GM18873 (cell line): ENCODE results near the gene ANKS1B.
A peak's percentile ranks its signal among the peaks of the same experiment; 100 is the strongest.
"Not testable (repeated sequence)": the region's sequence is repeated elsewhere in the genome, so short reads cannot be mapped to it uniquely, and the experiment has no call there.

ENCODE experiments used
- ATAC-seq: cut with Tn5 transposase; IDR thresholded peaks from one replicate; pipeline ENCODE4 v1.9.1; 2021; ENCODE audit warnings: mild to moderate bottlenecking, moderate library complexity, moderate number of reproducible peaks; ENCODE audit not compliant: unreplicated experiment, low FRiP score

Gene ANKS1B

DNA sequence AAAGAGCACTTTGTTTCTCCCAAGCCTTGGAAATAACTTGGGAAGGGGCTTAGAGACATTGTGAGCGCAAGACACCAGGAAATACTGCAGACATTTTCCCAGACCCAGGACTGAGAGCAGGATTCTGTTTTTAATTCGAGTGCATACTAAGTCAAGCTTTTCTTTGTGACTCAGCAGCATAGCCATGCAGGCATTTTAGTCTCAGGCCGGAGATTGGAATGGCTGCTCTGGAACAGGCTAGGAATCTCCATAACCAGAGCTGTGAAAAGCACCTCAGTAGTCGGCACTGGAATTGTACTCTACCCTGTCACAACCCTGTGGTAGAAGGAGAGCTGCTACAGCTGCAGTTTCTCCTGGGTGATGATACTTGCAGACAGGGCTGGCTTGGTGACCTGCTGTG lies 366.1 kb downstream of the ANKS1B start:
- ATAC-seq: no peak

DNA sequence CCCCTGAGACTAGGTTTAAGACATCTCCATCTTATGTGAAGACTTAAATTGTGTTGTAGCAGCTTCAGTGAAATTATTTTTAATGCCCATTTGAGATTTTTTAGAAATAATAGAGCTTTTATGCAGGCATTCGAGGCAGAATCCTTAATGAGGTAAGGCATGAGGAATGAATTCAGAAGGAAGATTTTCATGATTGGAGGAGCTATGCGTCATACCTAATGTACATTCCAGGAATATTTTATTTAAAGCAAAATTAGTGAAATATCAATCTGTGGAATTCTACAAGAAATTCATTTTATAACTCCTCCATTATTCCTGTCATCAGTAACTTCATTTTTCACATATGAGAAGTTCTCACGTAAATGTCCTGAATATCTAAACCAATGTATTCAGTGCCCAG lies 373.1 kb downstream of the ANKS1B start:
- no peak for ATAC-seq

DNA sequence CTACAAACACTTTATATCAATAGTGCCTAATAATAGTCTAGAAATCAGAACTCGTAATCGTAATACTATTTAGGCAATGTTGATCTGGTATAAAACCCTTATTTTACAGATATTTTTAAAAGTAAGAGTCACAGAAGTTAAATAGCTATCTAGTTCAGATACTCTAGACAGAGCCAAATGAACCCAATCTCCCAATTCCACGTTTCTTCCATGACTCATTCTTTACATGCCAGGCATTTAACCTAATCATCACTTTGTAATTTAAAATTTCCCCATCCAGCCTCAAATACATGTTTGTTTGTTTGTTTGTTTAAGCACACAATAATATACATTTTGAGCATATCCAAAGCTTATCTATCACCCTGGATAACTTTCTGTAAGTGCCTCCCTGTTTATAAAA lies 373.6 kb downstream of the ANKS1B start:
- no peak for ATAC-seq

DNA sequence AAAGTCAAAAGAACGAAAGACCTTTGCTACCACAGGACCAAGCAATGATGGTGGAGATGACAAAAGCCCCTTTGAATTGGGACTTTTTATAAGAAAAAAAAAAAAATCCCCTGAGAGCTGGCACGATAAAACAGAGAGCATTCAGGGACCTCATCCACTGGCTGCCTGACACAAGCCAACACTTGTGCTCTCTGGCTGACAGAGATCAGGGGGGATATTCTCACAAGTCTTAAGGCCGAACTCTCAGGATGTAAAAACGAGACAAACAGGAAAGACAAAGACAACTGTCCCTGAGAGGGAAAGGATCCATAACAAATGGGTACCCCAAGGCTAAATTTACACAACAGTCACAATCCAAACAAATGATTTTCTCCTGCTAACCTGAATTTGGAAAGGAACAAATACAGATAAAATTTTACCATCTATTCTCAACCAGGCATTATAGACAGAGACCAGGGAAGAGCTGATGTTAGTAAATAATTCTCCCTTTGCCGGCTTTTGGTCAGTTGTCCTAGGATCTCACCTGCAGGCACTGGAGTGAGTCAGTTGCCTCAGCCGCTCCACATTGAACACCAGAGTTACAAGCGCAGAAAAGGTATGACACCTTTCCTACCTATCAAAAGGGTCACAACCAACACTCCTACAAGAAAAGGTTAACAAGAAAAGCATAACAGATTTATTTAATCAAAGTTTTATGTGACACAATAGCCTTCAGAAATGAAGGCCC lies 375.1 kb downstream of the ANKS1B start:
- no peak for ATAC-seq

DNA sequence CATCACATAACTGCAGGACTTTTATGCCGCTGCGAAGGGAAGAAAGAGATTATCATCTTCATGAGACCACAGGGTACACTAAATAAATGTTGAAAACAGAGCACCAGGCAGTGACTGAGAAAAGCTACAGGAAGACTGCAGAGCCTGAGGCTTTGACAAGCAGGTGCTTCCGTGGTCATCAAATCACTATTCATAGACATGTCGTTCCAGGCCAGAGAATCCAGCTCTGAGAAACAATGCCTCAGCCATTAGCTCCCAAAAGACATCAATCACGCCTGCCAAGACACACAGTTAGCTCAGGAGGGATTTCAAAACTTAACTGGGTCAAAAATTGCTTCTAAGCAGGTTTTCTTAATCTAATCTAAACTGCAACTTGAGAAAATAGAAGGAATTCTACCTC lies 384.3 kb downstream of the ANKS1B start:
- ATAC-seq: peak; percentile 92

DNA sequence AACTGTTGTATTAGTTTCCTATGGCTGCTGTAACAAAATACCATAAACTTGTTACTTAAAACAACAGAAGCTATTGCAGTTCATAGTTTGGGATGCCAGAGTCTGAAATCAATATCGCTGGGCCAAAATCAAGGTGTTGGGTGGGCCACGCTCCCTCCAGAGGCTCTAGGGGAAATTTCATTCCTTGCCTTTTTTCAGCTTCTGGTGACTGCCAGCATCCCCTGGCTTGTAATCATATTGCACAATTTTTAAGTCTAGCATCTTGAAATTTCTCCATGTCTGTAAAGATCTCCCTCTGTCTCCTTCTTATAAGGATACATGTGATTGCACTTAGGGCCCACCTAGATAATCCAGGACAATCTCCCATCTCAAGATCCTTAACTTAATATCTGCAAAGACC lies 386.0 kb downstream of the ANKS1B start:
- no peak for ATAC-seq

DNA sequence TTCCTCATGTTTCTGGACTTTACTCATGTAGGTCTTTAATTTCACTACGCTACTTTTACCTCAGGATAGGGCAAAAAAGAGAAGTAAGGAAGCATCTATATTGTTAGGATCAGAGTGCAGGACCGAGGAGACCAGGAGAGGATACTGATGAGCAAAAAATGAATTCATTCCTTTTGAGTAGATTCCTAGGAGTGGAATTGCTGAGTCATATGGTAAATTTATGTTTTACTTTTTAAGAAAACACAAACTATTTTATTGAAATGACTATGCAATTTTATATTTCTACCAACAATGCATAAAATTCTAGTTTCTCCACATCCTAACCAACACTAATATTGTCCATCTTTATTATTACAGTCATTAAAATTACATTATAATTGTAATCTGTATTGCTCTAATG lies 388.0 kb downstream of the ANKS1B start:
- no peak for ATAC-seq

DNA sequence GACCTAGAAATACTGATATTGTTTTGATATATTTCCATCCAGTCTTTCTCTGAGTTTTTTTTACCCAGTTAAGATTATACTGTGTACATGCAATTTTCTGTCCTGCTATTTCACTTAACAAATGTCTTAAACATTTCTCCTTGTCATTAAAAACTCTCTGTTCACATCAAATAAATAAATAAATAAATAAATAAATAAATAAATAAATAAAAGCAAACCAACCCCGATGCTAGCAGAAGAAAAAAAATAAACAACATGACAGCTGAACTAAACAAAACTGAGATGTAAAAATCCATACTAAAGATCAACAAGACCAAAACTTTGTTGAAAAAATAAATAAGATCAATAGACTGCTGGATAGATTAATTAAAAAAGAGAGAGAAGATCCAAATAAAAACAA lies 407.6 kb downstream of the ANKS1B start:
- not testable (repeated sequence) for ATAC-seq

DNA sequence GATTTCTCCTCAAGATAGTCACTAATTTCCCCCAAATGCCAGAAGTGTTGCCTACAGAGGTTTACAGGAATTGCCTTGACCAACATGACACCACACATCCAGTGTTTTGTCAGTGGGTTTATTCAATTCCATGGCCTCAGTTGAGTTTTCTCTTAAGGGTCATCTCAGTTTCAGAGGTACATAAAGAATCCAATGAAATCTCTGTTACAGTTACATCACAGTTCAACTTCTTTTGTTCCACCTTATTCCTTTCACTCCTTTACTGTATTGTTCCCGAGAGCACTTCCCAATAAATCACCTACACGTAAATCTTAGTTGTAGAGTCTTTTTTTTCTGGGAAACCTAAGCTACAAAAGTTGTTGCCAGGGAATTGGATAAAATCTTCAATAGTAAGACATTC lies 410.8 kb downstream of the ANKS1B start:
- ATAC-seq: no peak

DNA sequence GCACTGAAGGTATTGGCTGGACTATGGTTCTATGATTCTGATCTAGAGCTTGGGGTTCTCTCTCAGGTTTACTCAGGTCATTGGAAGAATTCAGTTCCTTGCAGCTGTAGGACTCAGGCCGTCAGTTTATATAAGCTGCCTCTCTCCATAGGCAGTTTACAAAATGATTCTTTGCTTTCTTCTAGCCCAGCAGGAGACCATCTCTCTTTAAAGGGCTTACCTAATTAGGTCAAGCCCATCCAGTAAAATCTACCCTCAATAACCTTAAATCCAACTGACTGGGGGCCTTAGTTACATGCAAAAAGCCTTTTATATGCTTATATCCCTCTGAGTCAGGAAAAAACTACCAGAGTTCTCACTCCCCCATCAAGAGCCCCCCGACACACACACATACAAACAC lies 417.7 kb downstream of the ANKS1B start:
- no peak for ATAC-seq

DNA sequence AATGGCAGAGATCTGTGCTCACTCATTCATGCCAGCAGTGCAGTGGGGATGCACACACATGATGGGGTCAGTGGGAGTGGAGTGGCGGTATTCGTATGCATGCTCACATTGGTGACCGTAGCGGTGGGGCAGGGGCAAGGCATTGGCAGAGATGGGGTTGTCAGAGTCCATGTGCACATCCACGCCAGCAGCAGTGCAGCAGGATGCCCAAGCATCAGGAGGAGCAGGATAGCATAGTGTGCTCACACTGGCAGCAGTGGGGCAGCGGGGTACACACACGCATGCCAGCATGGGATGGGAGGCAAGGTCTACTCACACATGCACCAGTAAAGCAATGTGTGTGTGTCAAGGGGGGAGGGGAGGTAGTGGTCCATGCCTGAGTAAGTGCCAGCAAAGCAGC lies 426.6 kb downstream of the ANKS1B start:
- ATAC-seq: no peak

DNA sequence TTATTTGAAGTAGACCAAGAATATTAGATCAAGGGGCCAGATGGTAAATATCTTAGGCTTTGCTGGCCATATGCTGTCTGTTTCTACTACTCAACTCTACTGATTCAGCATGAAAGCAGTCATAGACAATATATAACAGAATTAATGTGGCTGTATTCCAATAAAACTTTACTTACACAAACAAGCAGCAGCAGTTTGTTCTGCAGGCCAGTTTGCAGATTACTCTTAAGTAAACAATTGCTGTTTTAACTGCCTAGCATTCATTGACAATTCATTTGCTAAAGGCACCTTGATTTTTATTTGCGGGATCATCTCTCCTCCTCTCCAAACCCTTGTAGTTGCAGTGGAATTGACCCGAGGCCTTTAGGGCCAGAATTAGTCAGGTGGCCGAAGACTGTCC lies 431.3 kb downstream of the ANKS1B start:
- no peak for ATAC-seq

DNA sequence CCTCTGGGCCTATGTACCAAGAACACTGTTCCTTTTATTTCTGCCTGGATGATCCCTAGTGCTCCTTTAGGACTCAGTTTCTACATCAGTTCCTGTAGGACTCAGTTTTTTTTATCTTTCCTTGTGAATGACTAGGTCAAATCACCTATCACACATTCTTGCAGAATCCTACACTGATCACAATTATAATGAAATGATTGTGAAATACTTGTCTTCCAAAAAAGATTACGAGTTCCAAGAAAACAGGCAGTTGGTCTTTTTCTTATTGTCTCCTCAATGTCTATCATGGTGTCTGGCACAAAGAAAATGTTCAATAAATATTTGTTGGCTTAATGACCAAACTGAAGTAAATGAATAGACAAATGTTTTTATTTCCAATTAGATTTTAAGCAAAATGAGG lies 432.7 kb downstream of the ANKS1B start:
- no peak for ATAC-seq

DNA sequence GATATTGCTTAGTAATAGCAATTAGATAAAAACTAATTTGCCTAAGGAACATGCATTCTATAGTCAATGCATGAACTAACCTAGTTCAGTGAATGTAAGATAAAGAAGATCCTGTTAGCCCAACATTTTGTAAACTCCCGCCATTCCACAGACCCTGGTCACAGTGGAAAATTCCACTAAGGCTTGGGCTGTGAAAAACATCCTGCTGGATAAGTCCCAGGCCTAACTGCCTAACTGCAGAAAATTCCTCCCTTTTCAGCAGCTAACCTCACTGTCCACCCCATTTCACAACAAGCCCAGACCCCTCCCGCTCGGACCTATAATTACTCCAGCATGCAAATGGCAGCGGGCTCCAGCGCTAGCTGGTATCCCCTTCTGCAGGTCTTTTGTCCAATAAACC lies 435.1 kb downstream of the ANKS1B start:
- no peak for ATAC-seq

DNA sequence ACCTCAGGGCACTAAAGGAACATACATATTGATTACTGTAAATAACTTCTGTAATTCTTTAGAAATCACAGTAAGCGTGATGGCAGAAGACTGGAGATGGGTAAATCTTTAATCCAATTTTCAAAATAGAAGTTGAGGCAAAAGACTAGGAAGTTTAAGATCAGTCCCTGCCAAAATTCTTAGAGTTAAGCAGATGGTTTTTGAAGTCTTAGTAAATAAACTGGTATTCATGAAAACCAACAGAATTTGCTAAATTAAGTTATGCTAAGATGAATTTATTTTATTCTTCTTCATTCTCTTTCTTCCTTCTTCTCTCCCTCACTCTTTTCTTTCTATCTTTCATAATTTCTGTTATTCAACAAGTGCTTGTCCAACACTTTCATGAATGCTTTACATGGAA lies 435.5 kb downstream of the ANKS1B start:
- ATAC-seq: no peak

DNA sequence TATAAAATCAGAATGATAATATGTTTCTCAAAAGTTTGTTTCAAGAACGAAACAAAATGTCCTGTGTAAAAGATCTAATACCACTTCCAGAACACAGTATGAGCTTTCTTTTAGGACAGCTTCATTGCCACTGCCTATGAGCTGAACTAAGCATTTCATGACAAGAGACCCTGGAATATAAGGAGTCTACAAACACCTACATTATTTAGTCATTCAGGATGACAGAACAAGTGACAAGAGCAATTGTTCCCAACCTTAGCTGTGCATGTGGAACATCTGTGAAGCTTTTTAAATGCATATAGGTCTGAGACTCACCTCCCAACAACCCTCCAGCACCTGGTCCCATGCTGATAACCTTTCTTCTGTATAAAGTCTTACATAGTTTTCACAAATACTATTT lies 440.3 kb downstream of the ANKS1B start:
- ATAC-seq: no peak

DNA sequence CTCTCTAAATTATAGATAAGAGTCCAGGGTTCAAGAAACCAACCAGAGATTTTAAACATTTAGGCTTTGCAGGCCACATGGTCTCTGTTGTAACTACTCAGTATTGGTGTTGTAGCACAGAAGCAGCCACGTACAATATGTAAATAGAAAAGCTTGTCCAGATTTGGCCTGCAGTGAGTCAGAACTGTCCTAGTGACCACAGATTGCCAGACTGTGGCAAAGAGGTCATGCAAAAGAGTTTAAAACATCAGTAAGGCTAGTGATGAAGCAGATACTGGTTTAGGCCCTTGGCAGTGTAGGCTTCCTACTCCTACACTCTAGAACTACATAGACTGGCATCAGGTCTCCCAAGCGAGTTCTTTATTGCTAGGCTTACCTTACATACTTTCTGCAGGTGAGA lies 454.8 kb downstream of the ANKS1B start:
- ATAC-seq: peak; percentile 99

DNA sequence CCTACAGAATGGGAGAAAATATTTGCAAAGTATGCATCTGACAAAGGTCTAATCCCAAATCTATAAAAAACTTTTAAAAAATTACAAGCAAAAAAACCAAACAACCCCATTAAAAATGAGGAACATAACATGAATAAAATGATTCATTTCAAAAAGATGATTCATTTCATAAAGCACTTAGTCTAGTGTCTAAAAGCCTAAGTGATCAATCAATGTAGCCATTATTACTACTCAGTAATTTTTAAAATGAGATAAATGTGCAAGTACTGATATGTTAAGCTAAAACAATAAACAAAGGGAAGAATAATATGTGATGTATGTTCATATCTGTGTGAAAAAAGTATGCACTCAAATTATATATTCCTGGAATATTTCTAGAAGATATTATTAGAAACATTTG lies 456.3 kb downstream of the ANKS1B start:
- ATAC-seq: no peak

DNA sequence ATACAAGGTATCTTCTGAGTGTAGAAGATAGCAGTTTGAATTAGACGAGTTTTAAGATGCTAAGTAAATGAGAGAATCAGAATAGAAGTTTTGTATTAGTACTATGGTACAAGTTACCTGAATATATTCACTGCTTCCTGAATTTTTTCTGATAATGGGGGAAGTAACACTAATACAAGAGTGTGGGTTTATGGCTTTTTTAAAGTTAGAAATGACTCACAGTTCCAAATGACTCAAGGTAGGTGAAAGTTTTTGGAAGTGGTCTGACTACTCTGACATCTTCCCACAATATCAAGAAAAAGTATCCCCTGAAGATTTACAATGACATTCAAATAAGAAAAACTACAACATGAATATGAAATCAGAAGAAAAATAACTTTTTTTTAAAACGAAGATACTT lies 460.9 kb downstream of the ANKS1B start:
- no peak for ATAC-seq

DNA sequence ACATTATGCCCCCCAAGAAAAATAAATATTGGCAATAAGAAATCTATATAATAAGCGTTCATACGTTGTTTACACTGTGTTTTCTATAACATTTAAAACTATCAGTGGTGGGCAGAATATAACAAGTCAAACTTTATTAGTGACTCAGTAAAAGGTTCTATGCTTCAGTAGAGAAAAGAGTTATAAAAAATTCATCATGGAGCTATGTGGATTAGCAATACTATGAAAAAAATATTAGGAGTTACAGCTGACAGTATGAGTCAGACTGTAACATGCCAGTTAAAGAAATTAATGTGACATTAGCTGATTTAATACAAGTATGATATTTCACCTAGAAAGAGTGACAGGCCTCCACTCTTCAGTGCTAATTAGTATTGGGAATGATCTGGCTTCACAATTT lies 462.3 kb downstream of the ANKS1B start:
- no peak for ATAC-seq

DNA sequence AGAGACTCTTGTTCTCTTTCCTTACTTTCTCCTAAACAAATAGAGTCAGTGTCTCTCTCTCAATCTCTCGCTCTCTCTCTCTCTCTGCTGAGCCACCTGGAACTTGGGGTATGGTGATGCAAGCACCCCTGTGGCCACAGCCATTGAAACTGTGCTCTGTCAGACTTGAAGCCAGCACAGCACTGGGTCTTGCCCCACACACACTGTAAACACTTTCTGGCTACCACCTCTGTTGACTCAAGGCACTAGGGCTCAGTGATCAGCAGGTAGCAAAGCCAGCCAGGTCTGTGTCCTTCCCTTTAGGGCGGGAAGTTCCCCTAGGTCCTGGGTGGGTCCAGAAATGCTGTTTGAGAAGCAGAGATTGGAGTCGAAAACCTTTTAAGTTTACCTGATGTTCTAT lies 463.1 kb downstream of the ANKS1B start:
- ATAC-seq: no peak

DNA sequence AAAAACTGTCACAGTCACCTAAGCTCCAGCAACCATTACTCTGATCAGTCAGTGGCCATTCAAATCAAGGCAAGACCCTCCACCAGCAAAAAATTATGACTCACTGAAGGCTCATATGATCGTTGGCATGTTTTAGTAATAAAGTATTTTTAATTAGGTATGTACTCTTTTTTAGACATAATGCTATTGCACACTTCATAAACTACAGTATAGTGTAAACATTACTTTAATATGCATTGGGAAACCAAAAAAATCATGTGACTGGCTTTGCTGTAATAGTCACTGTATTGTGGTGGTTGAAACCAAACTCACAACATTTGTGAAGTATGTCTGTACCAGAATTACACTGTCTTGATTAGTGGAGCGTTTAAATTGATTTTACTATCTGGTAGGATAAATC lies 471.7 kb downstream of the ANKS1B start:
- ATAC-seq: no peak

DNA sequence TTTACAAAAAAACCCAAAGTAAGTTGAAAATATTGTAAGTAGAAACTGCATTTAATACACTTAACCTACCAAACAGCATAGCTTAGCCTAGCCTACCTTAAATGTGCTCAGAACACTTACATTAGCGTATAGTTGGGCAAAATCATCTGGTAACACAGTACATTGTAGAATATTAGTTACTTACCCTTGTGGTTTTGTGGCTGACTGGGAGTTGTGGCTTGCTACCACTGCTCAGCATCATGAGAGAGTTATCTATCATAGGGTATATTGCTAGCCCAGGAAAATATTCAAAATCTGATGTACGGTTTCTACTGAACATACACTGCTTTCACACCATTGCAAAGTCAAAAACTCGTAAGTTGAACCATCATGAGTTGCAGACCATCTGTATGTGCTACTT lies 478.9 kb downstream of the ANKS1B start:
- no peak for ATAC-seq
